ENCODE measurements around the gene SORCS2.

DNA sequence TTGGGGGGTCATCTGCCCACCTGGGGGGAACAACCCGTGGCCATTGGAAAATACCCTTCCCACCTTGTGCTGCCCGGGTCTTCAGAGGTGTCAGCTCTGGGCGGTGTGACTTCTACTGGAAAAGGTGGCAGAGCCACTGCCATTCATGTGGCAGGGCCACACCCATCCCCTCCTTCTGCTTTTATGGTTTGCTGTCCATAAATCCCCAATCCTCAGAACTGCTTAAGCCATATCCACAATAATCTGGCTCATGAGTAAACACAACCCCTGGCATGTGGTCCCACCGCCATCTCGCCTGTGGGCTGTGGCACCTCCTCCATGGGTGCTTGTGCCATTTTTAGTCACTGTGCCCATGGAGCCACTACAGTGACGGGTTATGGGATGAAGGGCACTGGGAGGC, 20.6 kb downstream of the SORCS2 start:
- TF ChIP-seq, protein P1, sequence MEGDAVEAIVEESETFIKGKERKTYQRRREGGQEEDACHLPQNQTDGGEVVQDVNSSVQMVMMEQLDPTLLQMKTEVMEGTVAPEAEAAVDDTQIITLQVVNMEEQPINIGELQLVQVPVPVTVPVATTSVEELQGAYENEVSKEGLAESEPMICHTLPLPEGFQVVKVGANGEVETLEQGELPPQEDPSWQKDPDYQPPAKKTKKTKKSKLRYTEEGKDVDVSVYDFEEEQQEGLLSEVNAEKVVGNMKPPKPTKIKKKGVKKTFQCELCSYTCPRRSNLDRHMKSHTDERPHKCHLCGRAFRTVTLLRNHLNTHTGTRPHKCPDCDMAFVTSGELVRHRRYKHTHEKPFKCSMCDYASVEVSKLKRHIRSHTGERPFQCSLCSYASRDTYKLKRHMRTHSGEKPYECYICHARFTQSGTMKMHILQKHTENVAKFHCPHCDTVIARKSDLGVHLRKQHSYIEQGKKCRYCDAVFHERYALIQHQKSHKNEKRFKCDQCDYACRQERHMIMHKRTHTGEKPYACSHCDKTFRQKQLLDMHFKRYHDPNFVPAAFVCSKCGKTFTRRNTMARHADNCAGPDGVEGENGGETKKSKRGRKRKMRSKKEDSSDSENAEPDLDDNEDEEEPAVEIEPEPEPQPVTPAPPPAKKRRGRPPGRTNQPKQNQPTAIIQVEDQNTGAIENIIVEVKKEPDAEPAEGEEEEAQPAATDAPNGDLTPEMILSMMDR (IDR thresholded peaks at IDR 0.05) = no peak
- no peak for TF ChIP-seq POLR2AphosphoS5 (IDR thresholded peaks at IDR 0.05)
